H1 (cell line): ENCODE measurements around the gene FAM83G. TPM values are rescaled to one million over a fixed set of nuclear protein-coding genes. Genes with fewer than 3 reads are reported as not detected.

Experiments
- CTCF ChIA-PET: fragments of 300-600 bp; sonication (Branson Sonifier 250); formaldehyde crosslinking; loops from one replicate; lab custom pipeline; 2021; ENCODE audit not compliant: partially characterized antibody; lab: Charles Lee
- POLR2A ChIA-PET: fragments of 300-600 bp; sonication (Branson Sonifier 250); formaldehyde crosslinking; loops from one replicate; lab custom pipeline; 2021; ENCODE audit warnings: inconsistent platforms; ENCODE audit not compliant: partially characterized antibody; lab: Charles Lee
- DNase-seq, 2 experiments: peaks; one replicate each; pipeline versions ENCODE4 v3.0.0 to v3.0.0-alpha.2; 2010 to 2022; ENCODE audit warnings: low spot score in 2 of 2, low read depth in 1 of 2, mixed read lengths in 1 of 2
- FAIRE-seq: peaks from 2 replicates; lab custom pipeline; 2011; peaks lifted over from hg19 to GRCh38; lab: Jason Lieb, UNC
- H2AFZ ChIP-seq: 2 replicates; pipeline ENCODE4 v1.8.1; 2012; ENCODE audit warnings: low read length, inconsistent platforms
- H2AK5ac ChIP-seq: 2 replicates; pipeline ENCODE4 v1.6.1; 2013; ENCODE audit warnings: low read depth, low read length
- H2BK120ac ChIP-seq: replicated peaks from 2 replicates; pipeline ENCODE3; 2013; ENCODE audit warnings: low read depth, low read length, inconsistent platforms
- H2BK12ac ChIP-seq: 2 replicates; pipeline ENCODE4 v1.6.1; 2013; ENCODE audit warnings: low read depth, low read length
- H2BK15ac ChIP-seq: 2 replicates; pipeline ENCODE4 v1.6.1; 2013; ENCODE audit warnings: low read length
- H2BK20ac ChIP-seq: 2 replicates; pipeline ENCODE4 v1.6.1; 2013; ENCODE audit warnings: low read length
- H2BK5ac ChIP-seq: 2 replicates; pipeline ENCODE4 v1.6.1; 2013; ENCODE audit warnings: low read depth, low read length
- H3K14ac ChIP-seq: 2 replicates; pipeline ENCODE4 v1.6.1; 2013; ENCODE audit warnings: inconsistent platforms; ENCODE audit not compliant: insufficient read length
- H3K18ac ChIP-seq: 2 replicates; pipeline ENCODE4 v1.6.1; 2013; ENCODE audit warnings: low read length; ENCODE audit errors: extremely low read depth
- H3K23ac ChIP-seq: 2 replicates; pipeline ENCODE4 v1.6.1; 2013; ENCODE audit warnings: inconsistent platforms; ENCODE audit not compliant: insufficient read length
- H3K23me2 ChIP-seq: 2 replicates; pipeline ENCODE4 v1.6.1; 2013; ENCODE audit warnings: low read depth, low read length
- H3K27ac ChIP-seq: 2 replicates; pipeline ENCODE4 v1.6.1; 2011; ENCODE audit warnings: low read depth, low read length, inconsistent platforms
- H3K27me3 ChIP-seq, 4 experiments: replicated peaks in 1 of 4; 1 replicate in 1 of 4; 2 replicates in 3 of 4; pipeline versions ENCODE4 v1.6.1 to v1.8.1; 2011 to 2013; ENCODE audit warnings: low read length in 3 of 4, mild to moderate bottlenecking in 3 of 4, inconsistent platforms in 2 of 4, mixed read lengths in 2 of 4, moderate library complexity in 1 of 4; ENCODE audit not compliant: control insufficient read depth in 3 of 4, insufficient read depth in 3 of 4; ENCODE audit errors: extremely low read depth in 1 of 4
- H3K36me3 ChIP-seq, 4 experiments: 2 replicates each; pipeline versions ENCODE4 v1.6.1 to v1.8.1; 2011 to 2013; ENCODE audit warnings: mild to moderate bottlenecking in 4 of 4, low read length in 3 of 4, moderate library complexity in 2 of 4, control low read depth in 1 of 4, inconsistent platforms in 1 of 4; ENCODE audit not compliant: insufficient read depth in 4 of 4, control insufficient read depth in 2 of 4
- H3K4ac ChIP-seq: replicated peaks from 2 replicates; pipeline ENCODE3; 2013; ENCODE audit warnings: low read length, low read depth, mixed read lengths, inconsistent platforms; ENCODE audit not compliant: insufficient read length
- H3K4me1 ChIP-seq, 4 experiments: replicated peaks in 1 of 4; 1 replicate in 1 of 4; 2 replicates in 3 of 4; pipeline versions ENCODE4 v1.6.1 to v1.8.1; 2011 to 2013; ENCODE audit warnings: low read length in 3 of 4, inconsistent platforms in 2 of 4, mixed read lengths in 1 of 4; ENCODE audit not compliant: insufficient read depth in 4 of 4, control insufficient read depth in 3 of 4
- H3K4me2 ChIP-seq, 2 experiments: 2 replicates each; pipeline versions ENCODE4 v1.6.1 to v1.8.1; 2011 to 2013; ENCODE audit warnings: low read depth in 2 of 2, low read length in 2 of 2, control low read depth in 1 of 2, inconsistent platforms in 1 of 2, mild to moderate bottlenecking in 1 of 2; ENCODE audit not compliant: insufficient read depth in 1 of 2
- H3K4me3 ChIP-seq, 4 experiments: fragments of 200-600, 300-600 bp in 1 of 4; sonication (generic), shearing (Covaris generic), sonication (Bioruptor Twin) in 1 of 4; 2 replicates each; pipeline versions ENCODE4 v1.5.1 to v1.8.1; 2011 to 2016; ENCODE audit warnings: low read length in 4 of 4, low read depth in 3 of 4, control low read depth in 2 of 4, inconsistent platforms in 2 of 4, mild to moderate bottlenecking in 2 of 4, mixed read lengths in 1 of 4, moderate library complexity in 1 of 4; ENCODE audit not compliant: insufficient read depth in 2 of 4; ENCODE audit errors: extremely low read depth in 1 of 4
- H3K56ac ChIP-seq: replicated peaks from 2 replicates; pipeline ENCODE3; 2013; ENCODE audit warnings: low read depth, mild to moderate bottlenecking, mixed read lengths, low read length, inconsistent platforms; ENCODE audit not compliant: insufficient read length
- H3K79me1 ChIP-seq: 2 replicates; pipeline ENCODE4 v1.6.1; 2013; ENCODE audit warnings: low read depth, low read length, control low read depth
- H3K79me2 ChIP-seq, 2 experiments: 2 replicates each; pipeline versions ENCODE4 v1.6.1 to v1.8.1; 2012 to 2013; ENCODE audit warnings: low read length in 2 of 2, mild to moderate bottlenecking in 2 of 2, inconsistent platforms in 1 of 2; ENCODE audit not compliant: insufficient read depth in 2 of 2, control insufficient read depth in 1 of 2
- H3K9ac ChIP-seq, 4 experiments: replicated peaks in 1 of 4; 1 replicate in 1 of 4; 2 replicates in 3 of 4; pipeline versions ENCODE4 v1.6.1 to v1.8.1; 2011 to 2013; ENCODE audit warnings: low read depth in 3 of 4, low read length in 3 of 4, control low read depth in 2 of 4, mild to moderate bottlenecking in 2 of 4, moderate library complexity in 2 of 4, inconsistent platforms in 1 of 4; ENCODE audit errors: extremely low read depth in 1 of 4
- H3K9me3 ChIP-seq, 2 experiments: 2 replicates each; pipeline versions ENCODE4 v1.6.1 to v1.8.1; 2012 to 2013; ENCODE audit warnings: mild to moderate bottlenecking in 2 of 2, moderate library complexity in 2 of 2, control low read depth in 1 of 2, inconsistent platforms in 1 of 2, low read depth in 1 of 2, low read length in 1 of 2, mixed read lengths in 1 of 2; ENCODE audit not compliant: insufficient read depth in 2 of 2
- H4K20me1 ChIP-seq, 2 experiments: replicated peaks in 1 of 2; 2 replicates each; pipeline versions ENCODE3 to v1.8.1; 2011 to 2013; ENCODE audit warnings: inconsistent platforms in 2 of 2, low read length in 2 of 2, mild to moderate bottlenecking in 1 of 2; ENCODE audit not compliant: insufficient read depth in 2 of 2, control insufficient read depth in 1 of 2
- H4K5ac ChIP-seq: 2 replicates; pipeline ENCODE4 v1.6.1; 2013; ENCODE audit warnings: low read length, low read depth, mixed read lengths, inconsistent platforms; ENCODE audit not compliant: insufficient read length
- H4K8ac ChIP-seq: 2 replicates; pipeline ENCODE4 v1.8.0; 2013; ENCODE audit warnings: mild to moderate bottlenecking, moderate library complexity, low read length, inconsistent platforms; ENCODE audit not compliant: insufficient read depth; ENCODE audit errors: extremely low read depth
- H4K91ac ChIP-seq: replicated peaks from 2 replicates; pipeline ENCODE3; 2013; ENCODE audit warnings: low read length, mixed read lengths, inconsistent platforms; ENCODE audit not compliant: insufficient read length
- BCL11A ChIP-seq, 2 experiments: IDR thresholded peaks; one replicate each; pipeline ENCODE4 v1.6.1; 2011; ENCODE audit warnings: low read depth in 2 of 2, low read length in 2 of 2, mild to moderate bottlenecking in 2 of 2
- BRCA1 ChIP-seq: IDR thresholded peaks from 2 replicates; pipeline ENCODE4 v1.6.1; 2012; ENCODE audit warnings: low read depth, low read length, improper control_type of control experiment
- CEBPB ChIP-seq: IDR thresholded peaks from 2 replicates; pipeline ENCODE4 v1.6.1; 2012; ENCODE audit warnings: low read depth, low read length
- CREB1 ChIP-seq: IDR thresholded peaks from 2 replicates; pipeline ENCODE4 v1.6.1; 2012; ENCODE audit warnings: inconsistent platforms
- EZH2 ChIP-seq: fragments of 200-600 bp; sonication (generic); IDR thresholded peaks from 2 replicates; pipeline ENCODE4 v1.7.1; 2012; ENCODE audit warnings: low read depth, mild to moderate bottlenecking, moderate library complexity, low read length, inconsistent platforms; ENCODE audit not compliant: severe bottlenecking
- HDAC6 ChIP-seq: IDR thresholded peaks from one replicate; pipeline ENCODE4 v1.7.1; 2012; ENCODE audit warnings: low read depth, mild to moderate bottlenecking, inconsistent platforms, low read length, moderate library complexity
- KDM1A ChIP-seq: fragments of 200-600, 300-600 bp; sonication (generic); IDR thresholded peaks from 2 replicates; pipeline ENCODE4 v1.7.1; 2016; ENCODE audit warnings: mild to moderate bottlenecking, low read length, borderline replicate concordance
- KDM5A ChIP-seq: fragments of 200-600 bp; IDR thresholded peaks from 2 replicates; pipeline ENCODE4 v1.7.1; 2012; ENCODE audit warnings: mild to moderate bottlenecking, low read length, inconsistent platforms, mixed read lengths
- NRF1 ChIP-seq: IDR thresholded peaks from 2 replicates; pipeline ENCODE4 v1.6.1; 2011; ENCODE audit warnings: mild to moderate bottlenecking, low read depth, low read length, improper control_type of control experiment
- POLR2AphosphoS5 ChIP-seq: IDR thresholded peaks from 2 replicates; pipeline ENCODE4 v1.6.1; 2011; ENCODE audit warnings: low read depth, low read length
- POU5F1 ChIP-seq: IDR thresholded peaks from 2 replicates; pipeline ENCODE4 v1.6.1; 2011; ENCODE audit warnings: low read depth, mild to moderate bottlenecking, low read length, moderate library complexity
- RBBP5 ChIP-seq: IDR thresholded peaks from 2 replicates; pipeline ENCODE4 v1.7.1; 2012; ENCODE audit warnings: low read depth, mild to moderate bottlenecking, inconsistent platforms, low read length, moderate library complexity, borderline replicate concordance
- RXRA ChIP-seq: IDR thresholded peaks from 2 replicates; pipeline ENCODE4 v1.6.1; 2011; ENCODE audit warnings: low read depth, mild to moderate bottlenecking, low read length, moderate library complexity; ENCODE audit not compliant: insufficient read depth
- SP1 ChIP-seq: IDR thresholded peaks from 2 replicates; pipeline ENCODE4 v1.6.1; 2011; ENCODE audit warnings: low read depth, low read length
- TAF1 ChIP-seq: IDR thresholded peaks from 2 replicates; pipeline ENCODE4 v1.6.1; 2011; ENCODE audit warnings: mild to moderate bottlenecking, low read depth, low read length
- YY1 ChIP-seq: IDR thresholded peaks from 2 replicates; pipeline ENCODE4 v1.6.1; 2011; ENCODE audit warnings: low read depth, mild to moderate bottlenecking, low read length
- WGBS, 2 experiments: shearing (Covaris generic) in 1 of 2; methylation state at CpG; one replicate each; pipeline versions ENCODE4 v1.1.6 to v1.1.7; 2013 to 2015; ENCODE audit warnings: low lambda C conversion rate in 2 of 2, mixed read lengths in 2 of 2, inconsistent platforms in 1 of 2, low coverage in 1 of 2, missing lambda C conversion rate in 1 of 2; ENCODE audit not compliant: insufficient replicate concordance in 2 of 2, insufficient coverage in 1 of 2, insufficient read length in 1 of 2; ENCODE audit errors: extremely low coverage in 1 of 2, missing lambda C conversion rate in 1 of 2; 5-methylcytosine and 5-hydroxymethylcytosine counted together
- polyA plus RNA-seq, 7 experiments: library from polyadenylated mRNA; depleted of rRNA in 3 of 7; stranded (reverse) in 5 of 7; unstranded in 2 of 7; fragments of >200 nt in 5 of 7; fragments of 200-250 nt in 2 of 7; gene quantifications; 1 replicate in 5 of 7; 2 replicates in 1 of 7; 4 replicates in 1 of 7; pipeline versions ENCODE4 v1.2.1 to v1.2.3, GENCODE V29; 2011 to 2013; ENCODE audit warnings: missing spikeins in 2 of 7, mixed read lengths in 2 of 7
- total RNA-seq: library from RNA; stranded (reverse); fragmentation: NEBNext Ultra II Directional; extraction: Animal tissue kit (Norgen Biotek cat#: 25700); gene quantifications from 2 replicates; pipeline ENCODE4 v1.2.1, GENCODE V29; 2021

The FAM83G gene
- total and polyA plus RNA-seq, 2 of the 8 experiments (the other 6 are each of a cell fraction or from before 2014, with no cell fraction given), result 15.4 to 29.0 TPM

- no peak overlapping the region for H3K4ac ChIP-seq
- no peaks in the 10 kb centered on the region for H3K79me1 ChIP-seq
- H3K23ac ChIP-seq, result no peak overlapping the region
- no peak overlapping the region for H3K18ac ChIP-seq
- ChIA-PET POLR2A (interaction anchor here (1.2 to 1.4 kb wide), 2 partner anchors 9 to 10 kb away, joined by 3 read pairs; partner anchors contain the start of gene FAM83G), CTCF (interaction anchor here (1.2 to 1.3 kb wide), 3 partner anchors 10 to 52 kb away, joined by 3 to 4 read pairs (median 4); no protein-coding TSS in a partner anchor)
- no peak overlapping the region for H4K5ac ChIP-seq
- H3K4me1 ChIP-seq, result peaks cover 0 to 3% (median 2%) of the 10 kb centered on the region in 4 experiments; a peak in 3 of 7 replicates
- H2BK120ac ChIP-seq, result no peak overlapping the region
- FAIRE-seq (no peak), DNase-seq (no peak)
- H4K91ac ChIP-seq, result no peak overlapping the region
- H2AK5ac ChIP-seq, result no peak overlapping the region
- no peaks in the 10 kb centered on the region for H4K20me1 ChIP-seq
- H3K9ac ChIP-seq, result no peak overlapping the region
- no peak overlapping the region for H2AFZ ChIP-seq
- no peak overlapping the region for H2BK12ac ChIP-seq
- no peaks in the 10 kb centered on the region for H3K23me2 ChIP-seq
- H4K8ac ChIP-seq, result no peak overlapping the region
- no peak overlapping the region for H3K4me3 ChIP-seq
- H3K27me3 ChIP-seq, result no peaks in the 10 kb centered on the region; a peak in 1 of 7 replicates
- no peak overlapping the region for H2BK15ac ChIP-seq
- no peak overlapping the region for H2BK5ac ChIP-seq
- WGBS, 2 experiments, result 97% methylated on average over 12 of the region's 12 CpGs; no CpG with 5 or more reads in 1 of the 2 experiments
- no peak overlapping the region for H2BK20ac ChIP-seq
- H3K79me2 ChIP-seq, result no peaks in the 10 kb centered on the region
- H3K56ac ChIP-seq, result no peak overlapping the region
- H3K36me3 ChIP-seq, result no peaks in the 10 kb centered on the region
- H3K4me2 ChIP-seq, result no peak overlapping the region
- H3K27ac ChIP-seq, result no peak overlapping the region
- H3K9me3 ChIP-seq, result no peaks in the 10 kb centered on the region
- no peak overlapping the region for H3K14ac ChIP-seq
- TF ChIP-seq TAF1 (no peak), HDAC6 (no peak), EZH2 (no peak), BRCA1 (no peak), KDM1A (no peak), CEBPB (no peak), RBBP5 (no peak), BCL11A (IDR thresholded peaks at IDR 0.05; ENCODE audit: low read depth in 2 of 2, low read length in 2 of 2) (no peak), POU5F1 (no peak), KDM5A (no peak), SP1 (no peak), NRF1 (no peak), YY1 (no peak), POLR2AphosphoS5 (no peak), CREB1 (no peak), RXRA (no peak)
Measured at GRCh38 chr17:19013226-19013625, 8.7 kb upstream of the FAM83G start.
